RKO (cell line): ENCODE data around the gene ADRA2A.

Experiments
- DNase-seq: peaks from one replicate; pipeline ENCODE4 v3.0.0-alpha.2; 2016; ENCODE audit warnings: low spot score

Gene ADRA2A

GRCh38 chr10:111076682-111077478, at the start of gene ADRA2A:
ADRA2A (plus strand) TSS chr10:111077029; CDS start chr10:111077997, 968 bp downstream.
- peak; percentile 23 for DNase-seq

GRCh38 chr10:111030042-111030750, 46.6 kb upstream of the ADRA2A start:
- no peak for DNase-seq

DNA sequence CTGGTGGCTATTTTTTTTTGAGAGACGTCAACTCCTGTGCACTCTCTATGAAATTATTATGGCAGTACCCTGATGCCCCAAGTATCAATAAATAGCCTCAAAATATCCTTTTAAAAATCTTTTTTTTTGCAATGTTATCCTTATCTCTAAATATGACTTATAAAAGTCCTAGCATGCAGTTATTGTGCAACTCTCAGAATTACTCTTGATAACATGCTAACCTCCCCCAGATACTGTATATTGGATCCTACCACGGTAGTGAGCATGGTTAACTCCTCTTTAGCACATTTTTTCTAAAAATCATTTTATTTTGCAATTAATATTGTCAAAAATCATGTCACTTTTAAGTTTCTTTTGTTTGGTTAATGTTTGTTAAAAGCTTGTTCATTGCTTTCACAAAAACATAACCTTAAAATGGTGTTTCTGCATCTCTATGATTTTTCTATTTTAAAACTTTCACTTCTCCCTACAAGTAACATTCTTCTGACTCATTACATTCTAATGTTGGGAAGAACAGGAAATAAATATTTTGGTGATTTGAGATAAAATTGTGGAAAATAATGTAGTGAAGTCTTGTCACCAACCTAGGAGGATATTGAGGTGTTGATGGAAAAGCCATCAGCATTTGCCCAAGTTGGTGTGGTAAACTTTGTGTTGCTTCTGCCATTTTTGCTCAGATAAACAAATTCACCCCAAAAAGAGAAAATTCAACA, 42.1 kb upstream of the ADRA2A start:
- DNase-seq = no peak

- no peak for DNase-seq
Observed at GRCh38 chr10:111035542-111035941, 41.3 kb upstream of the ADRA2A start.

DNA sequence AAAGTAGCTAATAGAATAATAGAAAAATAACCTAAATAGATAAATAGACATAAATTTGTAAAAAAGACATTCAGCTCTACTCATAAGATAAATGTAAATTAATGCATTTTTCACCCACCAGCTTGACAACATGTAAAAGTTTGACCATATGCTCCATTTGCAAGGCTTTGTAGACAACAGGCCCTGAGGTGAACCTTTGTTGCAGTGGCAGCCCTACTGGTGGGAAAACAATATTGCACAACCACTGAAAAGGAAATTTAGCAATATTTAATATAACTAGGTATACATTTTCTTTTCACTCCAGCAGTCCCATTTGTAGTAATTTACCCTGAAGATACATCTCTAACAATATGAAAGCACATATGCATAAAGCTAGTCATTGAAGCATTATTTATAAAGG, 39.0 kb upstream of the ADRA2A start:
- peak; percentile 8 for DNase-seq

- DNase-seq = no peak
Observed at GRCh38 chr10:111039522-111039921, 37.3 kb upstream of the ADRA2A start.

- no peak for DNase-seq
Observed at GRCh38 chr10:111057006-111057405, 19.8 kb upstream of the ADRA2A start.

DNA sequence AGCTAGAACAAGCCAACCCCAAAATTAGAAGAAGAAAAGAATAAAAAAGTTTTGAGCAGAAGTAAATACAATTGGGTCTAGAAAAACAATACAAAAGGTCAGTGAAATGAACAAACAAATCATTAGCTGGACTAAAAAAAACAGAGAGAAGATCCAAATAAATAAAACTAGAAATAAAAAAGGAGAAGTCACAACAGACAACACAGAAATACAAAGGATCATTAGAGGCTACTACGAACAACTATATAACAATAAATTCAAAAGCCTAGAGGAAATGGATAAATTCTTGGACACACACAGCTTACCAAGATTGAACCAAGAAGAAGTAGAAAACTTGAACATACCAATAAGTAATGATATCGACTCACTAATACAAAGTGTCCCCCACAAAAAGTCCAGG, 13.4 kb upstream of the ADRA2A start:
- DNase-seq = no peak

GRCh38 chr10:111072232-111072631, 4.6 kb upstream of the ADRA2A start:
- DNase-seq = no peak

GRCh38 chr10:111075577-111076185, 1.1 kb upstream of the ADRA2A start:
- DNase-seq = no peak

GRCh38 chr10:111076191-111076681, 593 bp upstream of the ADRA2A start:
- peak; percentile 25 for DNase-seq

- DNase-seq = no peak
Observed at GRCh38 chr10:111077479-111077784, 603 bp downstream of the ADRA2A start.

DNA sequence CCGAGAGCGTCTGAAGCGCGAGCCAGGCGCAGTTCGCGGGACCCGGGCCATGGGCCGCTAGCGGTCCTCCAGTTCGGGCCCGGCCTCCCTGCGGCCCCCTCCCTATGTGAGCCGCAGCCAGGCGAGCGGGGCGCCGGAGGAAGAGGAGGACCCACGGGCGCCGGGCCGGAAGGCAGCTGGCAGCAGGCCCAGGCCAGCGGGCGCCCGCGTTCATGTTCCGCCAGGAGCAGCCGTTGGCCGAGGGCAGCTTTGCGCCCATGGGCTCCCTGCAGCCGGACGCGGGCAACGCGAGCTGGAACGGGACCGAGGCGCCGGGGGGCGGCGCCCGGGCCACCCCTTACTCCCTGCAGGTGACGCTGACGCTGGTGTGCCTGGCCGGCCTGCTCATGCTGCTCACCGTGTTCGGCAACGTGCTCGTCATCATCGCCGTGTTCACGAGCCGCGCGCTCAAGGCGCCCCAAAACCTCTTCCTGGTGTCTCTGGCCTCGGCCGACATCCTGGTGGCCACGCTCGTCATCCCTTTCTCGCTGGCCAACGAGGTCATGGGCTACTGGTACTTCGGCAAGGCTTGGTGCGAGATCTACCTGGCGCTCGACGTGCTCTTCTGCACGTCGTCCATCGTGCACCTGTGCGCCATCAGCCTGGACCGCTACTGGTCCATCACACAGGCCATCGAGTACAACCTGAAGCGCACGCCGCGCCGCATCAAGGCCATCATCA, 1.1 kb downstream of the ADRA2A start:
- DNase-seq = no peak

- DNase-seq = no peak
Observed at GRCh38 chr10:111078505-111079185, 1.8 kb downstream of the ADRA2A start.

DNA sequence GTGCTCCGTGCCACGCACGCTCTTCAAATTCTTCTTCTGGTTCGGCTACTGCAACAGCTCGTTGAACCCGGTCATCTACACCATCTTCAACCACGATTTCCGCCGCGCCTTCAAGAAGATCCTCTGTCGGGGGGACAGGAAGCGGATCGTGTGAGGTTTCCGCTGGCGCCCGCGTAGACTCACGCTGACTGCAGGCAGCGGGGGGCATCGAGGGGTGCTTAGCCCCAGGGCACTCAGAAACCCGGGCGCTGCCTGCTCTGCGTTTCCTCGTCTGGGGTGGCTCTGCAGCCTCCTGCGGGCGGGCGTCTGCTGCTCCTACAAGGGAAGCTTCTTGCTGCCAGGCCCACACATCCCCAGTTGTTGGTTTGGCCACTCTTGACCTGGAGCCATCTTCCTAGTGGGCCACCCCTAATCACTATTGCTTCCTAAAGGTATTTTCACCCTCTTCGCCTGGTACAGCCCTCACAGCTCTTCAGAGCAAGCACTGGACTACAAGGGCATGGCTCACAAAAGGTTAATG, 2.5 kb downstream of the ADRA2A start:
- no peak for DNase-seq

DNA sequence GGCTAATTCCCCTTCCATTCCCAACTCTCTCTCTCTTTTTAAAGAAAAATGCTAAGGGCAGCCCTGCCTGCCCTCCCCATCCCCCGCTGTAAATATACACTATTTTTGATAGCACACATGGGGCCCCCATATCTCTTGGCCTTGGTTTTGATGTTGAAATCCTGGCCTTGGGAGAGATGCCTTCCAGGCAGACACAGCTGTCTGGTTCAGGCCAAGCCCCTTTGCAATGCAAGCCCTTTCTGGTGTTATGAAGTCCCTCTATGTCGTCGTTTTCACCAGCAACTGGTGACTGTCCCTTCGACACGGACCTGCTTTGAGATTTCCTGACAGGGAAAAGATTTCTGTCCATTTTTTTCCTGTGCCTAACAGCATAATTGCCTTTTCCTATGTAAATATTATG, 3.0 kb downstream of the ADRA2A start:
- DNase-seq = no peak

- DNase-seq = no peak
Observed at GRCh38 chr10:111080224-111080623, 3.4 kb downstream of the ADRA2A start.

DNA sequence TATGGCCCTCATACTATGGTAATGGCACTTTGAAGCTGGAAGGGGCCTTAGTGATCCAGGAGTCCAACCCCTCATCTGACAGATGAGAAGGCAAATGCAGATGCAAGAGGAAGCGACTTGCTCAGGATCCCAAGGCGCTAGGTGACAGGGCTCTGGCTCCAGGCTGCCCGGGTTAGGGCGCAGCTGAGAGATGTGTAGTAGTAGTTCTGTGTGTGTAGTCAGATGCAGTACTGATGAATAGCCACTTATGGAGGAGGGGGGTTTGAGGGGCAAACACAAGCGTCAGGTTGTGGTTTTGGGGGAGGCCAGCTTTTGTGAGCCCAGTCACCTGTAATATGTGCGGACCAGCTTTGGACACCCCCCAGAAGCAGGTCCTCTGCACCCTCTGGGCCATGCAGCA, 4.8 kb downstream of the ADRA2A start:
- no peak for DNase-seq

DNA sequence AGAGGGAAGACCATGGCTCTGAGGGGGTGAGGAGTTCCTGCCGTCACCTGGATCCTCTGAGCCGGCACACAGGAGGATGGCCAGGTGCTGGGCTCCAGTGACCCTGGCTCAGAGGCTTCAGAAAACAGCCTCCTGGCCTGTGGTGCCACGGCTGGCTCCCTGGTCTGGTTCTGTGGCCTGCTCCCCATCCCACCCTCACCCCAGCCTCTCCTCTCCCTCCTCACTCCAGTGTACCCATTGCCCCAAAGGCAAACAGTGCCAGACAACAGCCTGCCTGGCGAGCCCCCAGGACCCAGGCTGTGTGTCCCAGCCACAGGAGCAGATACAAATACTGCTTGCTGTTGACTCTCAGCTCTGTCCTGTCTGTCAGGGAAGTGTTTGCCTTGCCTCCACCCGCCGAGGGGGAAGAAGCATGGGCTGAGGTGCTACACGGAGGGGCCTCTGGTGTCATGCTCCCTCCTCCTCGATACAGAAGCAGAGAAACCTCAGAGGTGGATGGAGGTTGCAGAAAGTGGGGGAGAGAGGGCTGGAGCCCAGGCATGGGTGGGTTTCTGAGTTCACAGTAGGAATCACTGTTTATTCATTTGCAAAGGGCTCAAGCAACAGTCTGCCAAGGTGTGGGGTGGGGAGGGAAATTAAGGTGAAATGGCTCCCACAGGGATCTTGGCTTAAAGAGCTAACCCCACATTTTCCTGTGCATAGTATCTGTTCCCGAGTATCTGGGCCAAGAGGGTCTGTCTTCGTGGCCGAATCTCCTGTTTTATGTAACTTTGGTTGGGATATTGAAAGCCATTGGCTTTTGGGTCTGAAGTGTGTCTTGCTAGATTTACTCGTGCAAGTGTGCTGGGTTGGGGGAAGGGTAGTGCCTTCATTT, 5.5 kb downstream of the ADRA2A start:
- DNase-seq = no peak
